ENCODE measurements around the gene GAS6.

- TF ChIP-seq POLR2AphosphoS5 (IDR thresholded peaks at IDR 0.05; ENCODE audit: insufficient read depth, low read depth, low read length) (no peak), GATA2 (IDR thresholded peaks at IDR 0.05; ENCODE audit: insufficient read depth, insufficient read length, low read depth, low read length) (no peak), CTCF (IDR thresholded peaks at IDR 0.05; ENCODE audit: extremely low read depth in 1 of 2, insufficient read depth in 1 of 2, low read depth in 1 of 2, low read length in 2 of 2) (no peak), EZH2 (IDR thresholded peaks at IDR 0.05; ENCODE audit: borderline replicate concordance, low read depth, low read length, severe bottlenecking) (no peak), POLR2A (IDR thresholded peaks at IDR 0.05; ENCODE audit: low read depth, low read length) (no peak), JUN (IDR thresholded peaks at IDR 0.05; ENCODE audit: borderline replicate concordance, insufficient read depth, insufficient read length, low read depth) (no peak), MAX (IDR thresholded peaks at IDR 0.05; ENCODE audit: insufficient read depth, insufficient read length) (no peak), MYC (IDR thresholded peaks at IDR 0.05; ENCODE audit: low read depth, low read length) (no peak), FOS (IDR thresholded peaks at IDR 0.05; ENCODE audit: borderline replicate concordance, insufficient read depth, low read length) (no peak)
Observed at GRCh38 chr13:113846636-113847318, 17.1 kb downstream of the GAS6 start.

Data from endothelial cell of umbilical vein (primary cell).